Measurements from ENCODE around the gene PDE6G.

DNA sequence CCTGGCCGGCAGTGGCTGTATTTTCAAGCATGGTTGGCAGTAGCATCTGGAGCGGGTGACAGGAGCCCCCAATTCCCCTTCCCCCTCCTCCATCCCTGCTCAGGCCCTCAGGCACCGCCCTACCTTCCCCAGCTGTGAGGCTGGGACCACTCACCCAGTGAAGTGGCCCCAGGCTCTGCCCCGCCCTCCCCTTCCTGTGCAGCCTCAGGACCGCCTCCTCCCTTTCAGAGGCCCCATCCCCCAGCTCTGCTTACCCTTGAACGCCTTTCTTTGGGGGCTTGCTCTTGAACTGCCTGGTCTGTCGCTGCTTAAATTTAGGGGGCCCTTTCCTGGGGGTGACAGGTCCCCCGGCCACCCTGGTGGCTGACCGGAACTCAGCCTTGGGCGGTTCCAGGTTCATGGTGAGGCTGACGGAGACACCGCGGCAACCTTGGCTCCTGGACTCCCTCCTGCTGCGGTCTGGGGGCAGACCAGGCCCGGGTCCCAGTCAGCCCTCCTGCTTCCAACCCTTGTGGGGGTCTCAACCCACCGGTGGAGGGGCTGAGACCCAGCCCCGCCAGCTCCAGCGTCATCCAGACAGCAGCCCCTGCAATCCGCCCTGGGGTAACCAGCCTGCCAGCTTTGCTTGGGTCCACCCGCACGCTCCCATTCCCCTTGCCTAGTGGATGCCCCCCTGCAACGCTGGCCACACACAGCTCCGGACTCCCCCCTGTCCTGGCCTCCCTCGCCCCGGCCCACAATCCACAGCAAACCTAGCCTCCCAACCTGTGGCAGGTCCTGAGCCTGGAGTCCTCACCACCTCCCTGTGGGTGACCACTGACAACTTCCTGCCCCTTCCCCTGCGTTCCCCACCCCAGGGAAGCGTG is 3.2 kb downstream of the PDE6G start:
- TF ChIP-seq EP300 (IDR thresholded peaks at IDR 0.05) (no peak), POLR2A (IDR thresholded peaks at IDR 0.05) (no peak)
- TF ChIP-seq, protein P1, sequence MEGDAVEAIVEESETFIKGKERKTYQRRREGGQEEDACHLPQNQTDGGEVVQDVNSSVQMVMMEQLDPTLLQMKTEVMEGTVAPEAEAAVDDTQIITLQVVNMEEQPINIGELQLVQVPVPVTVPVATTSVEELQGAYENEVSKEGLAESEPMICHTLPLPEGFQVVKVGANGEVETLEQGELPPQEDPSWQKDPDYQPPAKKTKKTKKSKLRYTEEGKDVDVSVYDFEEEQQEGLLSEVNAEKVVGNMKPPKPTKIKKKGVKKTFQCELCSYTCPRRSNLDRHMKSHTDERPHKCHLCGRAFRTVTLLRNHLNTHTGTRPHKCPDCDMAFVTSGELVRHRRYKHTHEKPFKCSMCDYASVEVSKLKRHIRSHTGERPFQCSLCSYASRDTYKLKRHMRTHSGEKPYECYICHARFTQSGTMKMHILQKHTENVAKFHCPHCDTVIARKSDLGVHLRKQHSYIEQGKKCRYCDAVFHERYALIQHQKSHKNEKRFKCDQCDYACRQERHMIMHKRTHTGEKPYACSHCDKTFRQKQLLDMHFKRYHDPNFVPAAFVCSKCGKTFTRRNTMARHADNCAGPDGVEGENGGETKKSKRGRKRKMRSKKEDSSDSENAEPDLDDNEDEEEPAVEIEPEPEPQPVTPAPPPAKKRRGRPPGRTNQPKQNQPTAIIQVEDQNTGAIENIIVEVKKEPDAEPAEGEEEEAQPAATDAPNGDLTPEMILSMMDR (IDR thresholded peaks at IDR 0.05), result no peak

All from suprapubic skin (tissue), 3 donors.